ENCODE data around the gene CCL4. TPM values are rescaled to one million over a fixed set of nuclear protein-coding genes. Genes with fewer than 3 reads are reported as not detected.

The CCL4 gene
- 1,000 to 10,000 TPM; 2,428 to 2,431 TPM for total RNA-seq

DNA sequence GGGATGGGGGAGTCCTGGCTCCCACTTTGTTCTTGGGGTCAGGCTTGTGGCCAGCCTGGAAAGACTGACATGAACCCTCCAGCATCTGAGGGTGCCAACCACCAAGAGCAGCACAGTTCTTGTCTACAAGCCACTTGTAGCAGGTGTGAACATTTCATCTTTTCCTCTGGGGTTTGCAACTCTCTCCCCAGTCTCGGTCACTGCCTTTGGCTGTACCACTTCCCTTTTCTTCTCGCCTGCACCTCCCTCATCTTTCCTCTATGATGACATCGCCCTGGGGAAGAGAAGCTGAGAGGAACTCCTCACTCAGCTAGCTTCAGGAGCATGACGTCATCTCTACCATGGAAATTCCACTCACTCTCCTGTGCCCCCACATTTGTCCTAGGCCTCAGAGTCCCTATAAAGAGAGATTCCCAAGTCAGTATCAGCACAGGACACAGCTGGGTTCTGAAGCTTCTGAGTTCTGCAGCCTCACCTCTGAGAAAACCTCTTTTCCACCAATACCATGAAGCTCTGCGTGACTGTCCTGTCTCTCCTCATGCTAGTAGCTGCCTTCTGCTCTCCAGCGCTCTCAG, at the start of gene CCL4:
Gene CCL4 (plus strand): TSS at position 427 of the 575 bp plus-strand sequence. CDS start 79 bp downstream, at position 506.
- POLR2A ChIA-PET: interaction anchor here (0.7 to 6.7 kb wide), 4 partner anchors 13 to 45 kb away, joined by 3 to 80 read pairs (median 5); partner anchors contain the start of gene CCL3
- CTCF ChIA-PET: interaction anchor here (2.2 kb wide), 1 partner anchor 30 kb away, joined by 8 read pairs; no protein-coding TSS in a partner anchor

DNA sequence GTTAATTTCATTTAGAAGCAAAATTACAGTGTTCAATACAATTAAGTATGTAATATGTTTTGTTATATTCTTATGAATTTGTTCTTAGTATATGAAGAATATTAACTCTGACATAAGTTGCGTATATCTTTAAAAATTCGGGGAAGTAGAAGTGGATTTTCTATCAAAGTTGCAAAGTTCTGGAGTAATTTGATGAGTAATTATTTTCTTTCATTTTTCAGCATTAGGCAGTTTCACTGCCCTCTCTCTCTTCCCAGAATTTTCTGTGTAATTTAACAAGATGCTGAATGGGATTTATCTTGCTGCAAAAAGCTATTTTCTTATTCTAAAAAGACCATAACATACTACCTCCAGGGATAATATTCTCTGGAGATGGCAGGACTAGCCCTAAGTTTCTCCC, 48.5 kb upstream of the CCL4 start:
- CTCF ChIA-PET: no interaction called here
- POLR2A ChIA-PET: no interaction called here

DNA sequence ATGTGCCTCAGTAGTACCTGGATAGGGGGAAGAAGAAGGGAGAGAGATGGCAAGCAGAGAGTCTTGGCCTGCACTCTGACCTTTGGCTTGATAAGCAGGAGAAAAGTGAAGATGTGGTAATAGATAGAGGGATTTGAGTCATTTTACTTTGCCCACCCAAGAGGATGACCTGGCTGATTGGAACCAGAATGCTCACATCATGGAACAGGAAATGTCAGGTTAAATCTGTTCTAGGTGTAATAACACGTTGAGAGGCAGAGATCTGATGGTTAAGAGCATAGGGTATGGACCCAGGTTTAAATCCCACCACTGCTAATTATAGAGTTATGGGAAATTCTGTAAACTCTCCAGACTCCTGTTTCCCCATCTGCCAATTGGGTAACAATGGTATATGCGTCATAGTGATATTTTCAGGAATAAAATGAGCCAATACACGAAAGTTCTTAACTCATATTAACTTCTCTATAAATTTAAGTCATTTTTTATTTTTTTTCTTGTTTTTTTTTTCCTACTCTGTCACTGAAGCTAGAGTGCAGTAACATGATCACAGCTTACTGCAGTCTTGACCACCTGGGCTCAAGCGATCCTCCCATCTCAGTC, 47.6 kb upstream of the CCL4 start:
- ChIA-PET POLR2A (interaction anchor here (1.0 kb wide), 1 partner anchor 10 kb away, joined by 3 read pairs; no protein-coding TSS in a partner anchor), CTCF (no interaction called here)

DNA sequence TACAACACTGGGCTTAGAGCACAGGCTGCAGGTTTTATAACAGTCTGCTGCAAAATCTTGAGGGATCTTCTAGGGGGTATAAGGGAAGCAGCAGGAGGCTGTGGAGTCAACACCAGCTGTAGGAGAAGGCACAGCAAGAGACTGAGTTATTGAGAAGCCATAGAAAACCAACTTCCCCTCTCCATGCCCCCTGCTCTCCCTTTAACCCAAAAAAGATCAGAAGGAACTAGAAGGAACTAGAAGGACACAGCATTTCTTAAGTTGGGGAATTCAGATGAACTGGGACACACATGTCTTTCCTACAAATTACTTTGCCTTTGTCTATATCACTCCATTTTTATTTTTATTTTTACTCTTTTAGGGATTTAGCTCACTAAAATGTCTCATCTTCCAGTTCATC, 45.7 kb upstream of the CCL4 start:
- ChIA-PET POLR2A (no interaction called here), CTCF (interaction anchor here (1.0 kb wide), 1 partner anchor 82 kb away, joined by 3 read pairs; no protein-coding TSS in a partner anchor)

DNA sequence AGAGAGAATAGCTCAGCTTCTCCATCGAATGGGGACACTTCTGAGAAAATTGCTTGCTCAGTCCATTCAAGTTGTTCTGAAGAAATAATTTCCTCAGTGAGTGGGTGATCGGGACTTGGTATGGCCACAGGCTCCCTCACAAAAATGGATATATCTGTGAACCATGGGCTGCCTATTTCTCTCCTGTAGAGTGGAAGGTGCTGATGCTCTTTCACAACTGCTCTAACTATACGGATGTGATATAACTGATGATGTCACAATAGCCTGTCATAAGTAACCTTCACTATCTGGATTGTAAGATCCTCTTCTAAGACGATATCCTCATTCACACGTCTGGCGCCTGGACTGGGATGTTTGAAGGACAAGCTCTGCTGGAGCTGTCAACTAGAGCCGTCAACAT, 44.2 kb upstream of the CCL4 start:
- ChIA-PET POLR2A (no interaction called here), CTCF (no interaction called here)

DNA sequence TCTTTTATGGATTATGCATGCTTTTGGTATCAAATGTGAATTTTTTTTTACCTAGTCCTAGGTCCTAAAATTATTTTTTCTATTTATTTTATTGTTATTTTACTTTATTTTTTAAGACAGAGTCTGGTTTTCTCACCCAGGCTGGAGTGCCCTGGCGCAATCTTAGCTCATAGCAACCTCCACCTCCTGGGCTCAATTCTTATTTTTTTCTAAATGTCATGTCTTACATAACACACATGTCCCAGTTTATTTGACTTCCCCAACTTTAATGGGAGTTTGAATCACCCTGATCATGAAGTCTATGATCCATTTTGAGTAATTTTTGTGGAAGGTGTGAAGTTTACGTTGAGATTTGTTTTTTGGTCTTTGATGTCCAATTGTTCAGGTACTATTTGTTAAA, 42.8 kb upstream of the CCL4 start:
- ChIA-PET POLR2A (no interaction called here), CTCF (interaction anchor here (0.6 kb wide), 1 partner anchor 89 kb away, joined by 3 read pairs; no protein-coding TSS in a partner anchor)

DNA sequence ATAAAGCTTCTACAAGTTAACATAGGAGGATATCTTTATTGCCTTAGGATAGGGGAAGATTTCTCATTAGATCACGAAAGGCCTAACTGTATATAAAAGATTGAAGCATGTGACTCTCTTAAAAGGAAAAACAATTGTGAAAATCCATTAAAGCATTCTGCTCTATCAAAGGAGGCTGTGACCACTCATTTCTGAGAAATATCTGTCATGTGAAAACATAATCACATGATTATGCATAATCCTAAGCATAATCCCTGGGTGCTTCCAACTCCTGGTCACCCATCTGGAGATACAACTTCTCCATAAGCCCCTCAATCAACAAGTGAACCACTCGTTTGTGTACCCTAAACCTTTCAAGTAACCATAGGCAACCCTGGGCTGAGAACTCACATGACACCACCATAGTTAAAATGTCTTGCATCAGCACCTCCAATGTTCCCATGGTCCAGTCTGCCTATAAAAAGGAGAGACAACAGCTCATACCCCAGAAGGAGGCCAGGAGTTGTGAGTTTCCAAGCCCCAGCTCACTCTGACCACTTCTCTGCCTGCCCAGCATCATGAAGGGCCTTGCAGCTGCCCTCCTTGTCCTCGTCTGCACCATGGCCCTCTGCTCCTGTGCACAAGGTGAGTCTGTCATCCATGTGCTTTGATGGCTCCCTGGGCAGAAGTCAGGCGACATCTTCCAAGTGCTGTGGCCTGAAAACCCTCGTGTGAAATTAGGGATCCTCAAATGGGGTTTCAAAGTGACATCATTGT, 39.7 kb upstream of the CCL4 start, which contains the start of gene CCL18:
Gene CCL18 (plus strand): TSS at position 487 of the 756 bp plus-strand sequence. CDS start 71 bp downstream, at position 558.
- CTCF ChIA-PET: interaction anchor here (1.3 kb wide), 1 partner anchor 88 kb away, joined by 3 read pairs; no protein-coding TSS in a partner anchor
- POLR2A ChIA-PET: no interaction called here

DNA sequence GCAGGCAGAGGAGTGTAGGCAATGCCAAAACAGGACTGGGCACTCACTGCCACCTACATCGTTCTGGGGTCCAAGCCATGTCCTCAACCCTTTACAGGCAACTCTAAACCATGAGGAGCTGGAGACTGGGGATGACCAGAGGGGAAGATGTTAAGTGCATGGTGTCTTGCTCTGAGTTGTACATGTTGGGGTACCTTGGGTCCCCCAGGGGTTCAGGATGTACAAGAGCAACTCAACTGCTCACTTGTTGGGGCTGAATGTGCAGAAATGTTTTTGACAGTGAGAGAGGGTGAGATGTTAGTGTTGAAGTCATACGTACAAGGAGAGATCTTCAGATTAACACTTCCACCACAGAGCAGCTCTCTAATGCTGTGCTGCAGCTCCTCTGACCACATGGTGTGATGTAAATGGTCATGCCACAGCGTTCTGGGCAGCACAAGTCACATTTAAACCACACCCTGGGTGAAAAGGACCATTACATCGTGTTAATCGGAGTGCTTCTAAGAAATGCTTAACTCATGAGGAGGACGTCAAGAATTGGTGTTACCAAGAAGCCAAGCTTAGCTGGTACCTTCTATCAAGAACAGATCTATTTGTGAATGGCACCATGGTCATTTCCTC, 37.2 kb upstream of the CCL4 start:
- CTCF ChIA-PET: interaction anchor here (1.0 to 3.6 kb wide), 4 partner anchors 22 to 97 kb away, joined by 3 to 13 read pairs (median 6); no protein-coding TSS in a partner anchor
- POLR2A ChIA-PET: interaction anchor here (0.8 to 1.6 kb wide), 4 partner anchors 10 to 176 kb away, joined by 3 to 10 read pairs (median 4); partner anchors contain the start of gene CCL3

DNA sequence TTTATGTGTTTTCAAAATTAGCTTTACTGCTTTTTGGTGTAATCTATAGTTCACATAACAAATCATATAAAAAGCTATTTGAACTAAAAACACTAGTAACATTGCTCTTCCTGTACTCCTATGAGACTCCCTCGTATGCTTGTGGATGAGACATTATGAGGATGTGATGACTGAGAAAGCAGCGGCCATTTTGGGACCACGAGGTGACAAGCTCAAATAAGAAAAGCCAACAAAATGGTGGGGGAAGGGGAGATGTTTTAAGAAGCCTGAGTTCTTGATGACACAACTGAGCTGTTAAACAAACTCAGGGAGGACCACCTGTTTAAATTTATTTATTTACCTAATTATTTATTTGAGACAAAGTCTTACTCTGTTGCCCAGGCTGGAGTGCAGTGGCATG, 35.1 kb upstream of the CCL4 start:
- CTCF ChIA-PET: interaction anchor here (0.6 to 3.6 kb wide), 3 partner anchors 17 to 99 kb away, joined by 3 to 13 read pairs (median 5); no protein-coding TSS in a partner anchor
- POLR2A ChIA-PET: interaction anchor here (0.6 to 1.5 kb wide), 2 partner anchors 22 to 192 kb away, joined by 3 to 5 read pairs; partner anchors contain the start of gene CCL3

DNA sequence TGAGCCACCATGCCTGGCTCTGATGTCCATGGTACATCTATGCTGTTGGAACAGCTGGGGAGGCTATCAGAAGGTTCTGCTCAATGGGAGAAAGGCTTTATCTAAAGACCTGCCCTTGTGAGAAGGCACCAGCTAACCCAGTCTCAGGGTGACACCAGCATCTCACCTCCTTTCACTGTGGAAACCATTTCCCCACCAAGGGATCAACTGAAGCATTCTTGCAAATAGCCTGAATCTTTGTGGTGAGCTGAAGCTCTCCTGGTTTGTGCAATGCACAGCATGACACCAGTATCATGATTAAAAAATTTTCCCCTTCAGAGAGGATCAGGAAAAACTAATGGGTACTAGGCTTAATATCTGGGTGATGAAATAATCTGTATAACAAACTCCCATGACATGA, 34.5 kb upstream of the CCL4 start:
- ChIA-PET CTCF (interaction anchor here (0.5 to 3.6 kb wide), 3 partner anchors 93 to 100 kb away, joined by 3 to 13 read pairs (median 5); no protein-coding TSS in a partner anchor), POLR2A (interaction anchor here (0.6 to 1.5 kb wide), 2 partner anchors 21 to 193 kb away, joined by 3 to 5 read pairs; partner anchors contain the start of gene CCL3)

DNA sequence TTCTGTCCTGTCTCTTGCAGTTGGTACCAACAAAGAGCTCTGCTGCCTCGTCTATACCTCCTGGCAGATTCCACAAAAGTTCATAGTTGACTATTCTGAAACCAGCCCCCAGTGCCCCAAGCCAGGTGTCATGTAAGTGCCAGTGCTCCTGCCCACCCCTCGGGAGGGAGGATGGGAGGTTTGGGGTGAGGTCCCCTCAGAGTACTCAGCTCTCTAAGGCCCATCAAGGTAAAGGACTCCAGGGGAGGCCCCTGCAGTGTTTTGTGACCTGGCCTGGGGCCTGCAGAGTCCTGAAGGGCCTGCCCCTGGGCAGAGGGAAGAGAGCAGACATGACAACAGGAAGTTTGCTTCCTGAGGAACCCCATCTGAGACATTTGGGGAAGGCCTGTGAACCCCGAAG, 33.2 kb upstream of the CCL4 start:
- ChIA-PET CTCF (interaction anchor here (0.9 to 3.3 kb wide), 4 partner anchors 20 to 172 kb away, joined by 3 to 22 read pairs (median 4); partner anchors contain the start of gene CCL3), POLR2A (interaction anchor here (1.5 to 4.3 kb wide), 2 partner anchors 19 to 48 kb away, joined by 3 to 32 read pairs; partner anchors contain the start of gene CCL3)

DNA sequence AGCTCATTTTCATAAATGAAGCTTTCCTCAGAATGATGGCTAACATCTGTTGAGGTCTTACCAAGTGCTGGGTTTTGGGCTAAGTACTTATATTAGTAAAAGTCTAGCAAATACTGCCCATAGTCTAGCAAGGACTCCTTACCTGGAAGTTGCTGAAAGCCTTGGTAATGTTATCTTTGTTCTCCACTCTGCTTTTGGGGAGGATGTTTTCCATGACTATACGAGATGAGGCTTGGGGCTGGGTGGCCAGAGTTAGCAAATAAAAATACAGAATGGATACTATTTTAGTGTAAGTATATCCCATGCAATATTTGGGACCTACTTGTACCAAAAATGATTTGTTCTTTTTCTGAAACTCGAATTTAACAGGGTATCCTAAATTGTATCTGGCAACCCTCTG, 31.9 kb upstream of the CCL4 start:
- POLR2A ChIA-PET: interaction anchor here (1.5 to 4.3 kb wide), 2 partner anchors 18 to 47 kb away, joined by 3 to 32 read pairs; partner anchors contain the start of gene CCL3
- CTCF ChIA-PET: interaction anchor here (0.8 to 3.3 kb wide), 8 partner anchors 19 to 98 kb away, joined by 3 to 22 read pairs (median 6); partner anchors contain the start of gene CCL3

DNA sequence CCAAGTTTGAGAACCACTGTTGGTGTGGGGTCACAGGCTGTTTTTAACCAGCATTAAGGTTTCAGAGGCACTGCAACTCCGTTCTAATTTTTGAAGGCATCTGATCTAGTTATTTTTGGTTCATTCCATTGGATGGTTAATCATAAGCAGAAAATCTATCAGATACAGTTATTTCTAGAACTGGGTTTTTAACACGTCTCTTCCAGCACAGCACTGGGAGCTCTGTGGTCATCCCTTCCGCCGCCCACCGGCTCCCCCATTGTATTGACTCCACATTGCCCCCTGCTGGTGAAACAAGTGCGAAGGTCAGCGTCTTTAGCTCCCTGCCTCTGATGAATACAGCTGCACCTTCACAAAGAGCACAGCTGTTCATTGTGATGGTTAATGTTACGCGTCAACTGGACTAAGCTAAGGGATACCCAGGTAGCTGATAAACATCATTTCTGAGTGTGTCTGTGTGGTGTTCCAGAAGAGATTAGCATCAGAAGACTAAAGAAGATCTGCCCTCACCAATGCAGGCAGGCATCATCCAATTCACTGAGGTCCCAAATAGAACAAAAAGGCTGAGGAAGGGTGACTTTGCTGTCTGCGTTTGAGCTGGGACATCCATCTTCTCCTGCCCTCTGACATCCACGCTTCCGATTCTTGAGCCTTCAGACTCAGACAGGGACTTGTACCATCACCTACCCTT, 31.1 kb upstream of the CCL4 start:
- CTCF ChIA-PET: interaction anchor here (0.6 to 3.3 kb wide), 16 partner anchors 9 to 103 kb away, joined by 3 to 22 read pairs (median 6); partner anchors contain the start of genes CCL16, CCL3 and CCL4
- POLR2A ChIA-PET: interaction anchor here (0.6 to 4.3 kb wide), 5 partner anchors 17 to 180 kb away, joined by 3 to 32 read pairs (median 3); partner anchors contain the start of gene CCL3

DNA sequence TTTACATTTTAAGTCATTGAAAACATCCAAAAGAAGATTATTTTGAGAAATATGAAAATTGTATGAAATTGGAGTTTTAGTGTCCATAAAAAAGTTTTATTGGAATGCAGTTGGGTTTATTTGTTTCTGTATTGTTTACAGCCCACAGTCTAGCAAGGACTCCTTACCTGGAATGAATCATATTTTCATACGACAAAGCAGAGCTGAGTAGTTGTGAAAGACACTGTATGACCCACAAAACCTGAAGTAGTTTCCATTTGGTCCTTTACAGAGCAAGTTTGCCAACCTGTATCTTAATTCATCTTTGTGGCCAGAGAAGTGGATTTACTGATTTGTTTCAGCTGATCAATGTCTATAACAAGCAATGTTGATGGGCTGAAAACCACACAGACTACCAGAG, 29.3 kb upstream of the CCL4 start:
- POLR2A ChIA-PET: interaction anchor here (1.2 to 4.3 kb wide), 3 partner anchors 8 to 195 kb away, joined by 3 to 32 read pairs (median 10); partner anchors contain the start of genes CCL3 and CCL5
- CTCF ChIA-PET: interaction anchor here (1.1 to 2.8 kb wide), 9 partner anchors 8 to 105 kb away, joined by 3 to 18 read pairs (median 6); partner anchors contain the start of genes CCL16, CCL3 and CCL4

DNA sequence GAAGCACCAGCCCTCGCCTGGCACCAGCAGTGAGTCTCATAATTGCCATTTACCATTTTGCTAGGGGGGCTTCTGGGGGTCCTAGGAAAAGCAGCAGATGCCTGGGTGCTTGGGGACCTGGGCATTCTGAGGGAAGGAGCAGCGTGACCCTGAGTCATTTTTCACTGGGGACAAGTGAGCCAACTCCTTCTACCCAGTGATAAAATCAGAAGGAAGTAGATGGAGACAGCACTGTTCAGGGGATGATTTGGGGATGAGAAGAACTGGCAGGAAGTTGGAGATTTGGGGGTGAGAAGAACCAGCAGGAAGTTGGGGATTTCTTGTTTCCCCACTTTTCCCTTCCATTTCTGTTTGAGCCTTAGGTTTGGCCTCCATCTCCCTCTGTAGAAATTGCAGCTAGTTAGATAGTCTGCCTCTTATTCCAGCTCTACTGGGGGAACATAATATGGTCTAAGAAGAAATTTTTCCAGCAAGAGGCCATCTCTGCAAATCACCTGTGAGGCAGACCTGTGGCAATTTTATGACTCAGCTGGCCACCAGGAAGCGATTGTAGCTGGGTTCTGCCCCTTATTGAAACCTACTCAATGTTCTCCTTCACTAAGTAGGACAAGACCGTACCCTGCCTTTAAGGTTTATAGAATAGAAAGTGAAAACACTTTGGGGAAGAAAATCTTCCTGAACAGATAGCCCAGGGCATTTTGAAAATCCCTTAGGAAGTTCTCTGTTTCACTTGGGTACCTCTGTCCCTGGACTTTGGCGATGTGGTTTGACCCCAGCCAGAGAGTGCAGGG, 21.8 kb upstream of the CCL4 start:
- POLR2A ChIA-PET: interaction anchor here (1.0 to 1.8 kb wide), 5 partner anchors 8 to 181 kb away, joined by 3 to 10 read pairs (median 3); partner anchors contain the start of gene CCL3
- CTCF ChIA-PET: interaction anchor here (1.0 to 1.2 kb wide), 2 partner anchors 8 to 67 kb away, joined by 4 read pairs; no protein-coding TSS in a partner anchor

DNA sequence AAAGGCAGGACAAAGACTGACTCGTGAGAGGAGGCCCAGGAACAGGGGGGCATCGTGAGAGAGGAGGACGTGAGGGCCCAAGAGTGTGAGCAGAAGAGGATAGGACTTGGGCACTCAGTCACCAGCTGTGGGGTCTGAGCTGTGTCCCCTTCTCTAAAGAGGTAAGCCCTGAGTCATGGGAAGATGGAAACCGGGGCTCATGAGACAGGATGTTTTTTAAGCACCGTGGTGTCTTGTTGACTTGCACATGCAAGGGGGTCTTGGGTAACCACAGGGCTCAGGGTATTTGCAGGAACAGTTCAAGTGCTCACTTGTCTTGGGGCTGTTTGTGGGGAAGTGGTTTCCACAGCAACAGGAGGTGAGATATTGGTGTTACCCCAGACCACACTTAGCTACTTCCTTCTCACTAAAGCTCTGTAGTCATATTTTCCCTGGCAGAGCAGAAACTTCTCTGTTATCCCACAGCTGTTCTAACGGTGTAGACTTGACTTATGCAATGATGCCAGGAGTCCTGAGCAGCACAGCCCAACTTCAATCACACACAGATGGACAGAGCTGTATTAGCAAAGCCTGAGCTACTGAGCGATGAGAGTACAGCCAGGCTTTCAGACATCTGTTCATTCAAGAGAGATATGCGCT, 21.0 kb upstream of the CCL4 start:
- ChIA-PET CTCF (interaction anchor here (0.6 to 1.2 kb wide), 3 partner anchors 9 to 112 kb away, joined by 3 to 4 read pairs (median 3); no protein-coding TSS in a partner anchor), POLR2A (interaction anchor here (0.8 to 1.8 kb wide), 5 partner anchors 8 to 182 kb away, joined by 3 to 10 read pairs (median 3); partner anchors contain the start of gene CCL3)

All from activated CD8-positive, alpha-beta memory T cell treated with anti-CD3 and anti-CD28 coated beads for 36 hours (primary cell).